Fibroblast of peridontal ligament (primary cell): ENCODE measurements around the gene RANGRF.

Experiments
- DNase-seq: peaks from one replicate; pipeline ENCODE4 v3.0.0-alpha.2; 2010; ENCODE audit errors: extremely low read depth

The RANGRF gene

GRCh38 chr17:8314797-8315763 is 26.6 kb downstream of the RANGRF start:
- DNase-seq: no peak

GRCh38 chr17:8315764-8316217 is 27.3 kb downstream of the RANGRF start:
- no peak for DNase-seq

GRCh38 chr17:8318010-8318935 is 29.8 kb downstream of the RANGRF start:
- DNase-seq: no peak

- DNase-seq: no peak
Measured at GRCh38 chr17:8320262-8320661, 31.8 kb downstream of the RANGRF start.

GRCh38 chr17:8320990-8321389 is 32.5 kb downstream of the RANGRF start:
- no peak for DNase-seq

GRCh38 chr17:8322061-8322460 is 33.6 kb downstream of the RANGRF start:
- no peak for DNase-seq

- DNase-seq: no peak
Measured at GRCh38 chr17:8324132-8324531, 35.7 kb downstream of the RANGRF start.

GRCh38 chr17:8324923-8325322 is 36.5 kb downstream of the RANGRF start:
- no peak for DNase-seq

- no peak for DNase-seq
Measured at GRCh38 chr17:8326511-8327302, 38.2 kb downstream of the RANGRF start.

GRCh38 chr17:8327303-8327649 is 38.8 kb downstream of the RANGRF start:
- no peak for DNase-seq

- DNase-seq: no peak
Measured at GRCh38 chr17:8332128-8332527, 43.7 kb downstream of the RANGRF start.

- DNase-seq: no peak
Measured at GRCh38 chr17:8332688-8333087, 44.2 kb downstream of the RANGRF start.

GRCh38 chr17:8333281-8333680 is 44.8 kb downstream of the RANGRF start:
- no peak for DNase-seq

- DNase-seq: no peak
Measured at GRCh38 chr17:8337802-8338752, 49.6 kb downstream of the RANGRF start.

- DNase-seq: no peak
Measured at GRCh38 chr17:8338753-8339140, 50.3 kb downstream of the RANGRF start.

GRCh38 chr17:8339540-8339939 is 51.1 kb downstream of the RANGRF start, which contains the start of gene ODF4:
Gene ODF4 (plus strand): TSS chr17:8339840. CDS start chr17:8340052, 212 bp downstream.
- DNase-seq: no peak
